ENCODE data around the gene DMRT1.

GRCh38 chr9:1005043-1005667, 163.7 kb downstream of the DMRT1 start:
- TF ChIP-seq, protein P1, sequence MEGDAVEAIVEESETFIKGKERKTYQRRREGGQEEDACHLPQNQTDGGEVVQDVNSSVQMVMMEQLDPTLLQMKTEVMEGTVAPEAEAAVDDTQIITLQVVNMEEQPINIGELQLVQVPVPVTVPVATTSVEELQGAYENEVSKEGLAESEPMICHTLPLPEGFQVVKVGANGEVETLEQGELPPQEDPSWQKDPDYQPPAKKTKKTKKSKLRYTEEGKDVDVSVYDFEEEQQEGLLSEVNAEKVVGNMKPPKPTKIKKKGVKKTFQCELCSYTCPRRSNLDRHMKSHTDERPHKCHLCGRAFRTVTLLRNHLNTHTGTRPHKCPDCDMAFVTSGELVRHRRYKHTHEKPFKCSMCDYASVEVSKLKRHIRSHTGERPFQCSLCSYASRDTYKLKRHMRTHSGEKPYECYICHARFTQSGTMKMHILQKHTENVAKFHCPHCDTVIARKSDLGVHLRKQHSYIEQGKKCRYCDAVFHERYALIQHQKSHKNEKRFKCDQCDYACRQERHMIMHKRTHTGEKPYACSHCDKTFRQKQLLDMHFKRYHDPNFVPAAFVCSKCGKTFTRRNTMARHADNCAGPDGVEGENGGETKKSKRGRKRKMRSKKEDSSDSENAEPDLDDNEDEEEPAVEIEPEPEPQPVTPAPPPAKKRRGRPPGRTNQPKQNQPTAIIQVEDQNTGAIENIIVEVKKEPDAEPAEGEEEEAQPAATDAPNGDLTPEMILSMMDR (conservative IDR thresholded peaks at IDR 0.05) = peak; percentile 83
- no peak for TF ChIP-seq ZFX (IDR thresholded peaks at IDR 0.05)
